HUDEP-2 (cell line): ENCODE data around the gene PMEL.

Source experiments
- DNase-seq, 76 experiments: peaks; one replicate each; lab custom pipeline; 2025; ENCODE audit not compliant: unreplicated experiment in 76 of 76; lab: John Stamatoyannopoulos, UW

Gene PMEL

DNA sequence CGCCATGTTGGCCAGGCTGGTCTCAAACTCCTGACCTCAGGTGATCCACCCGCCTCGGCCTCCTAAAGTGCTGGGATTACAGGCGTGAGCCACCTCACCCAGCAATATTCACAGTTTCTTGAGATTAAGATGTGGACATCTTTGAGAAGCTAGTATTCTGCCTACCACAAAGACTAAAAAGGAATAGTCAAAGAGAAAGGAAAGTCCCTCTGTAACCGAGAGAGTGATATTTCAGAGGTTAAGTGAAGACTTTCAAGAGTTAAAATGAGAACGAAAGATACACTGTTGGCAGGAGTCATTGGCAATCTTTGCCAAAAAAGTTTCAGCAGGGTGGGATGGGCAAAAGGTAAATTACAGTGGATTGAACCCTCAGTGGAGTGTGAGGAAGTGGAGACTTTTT lies 19.3 kb downstream of the PMEL start:
- no peak for DNase-seq

DNA sequence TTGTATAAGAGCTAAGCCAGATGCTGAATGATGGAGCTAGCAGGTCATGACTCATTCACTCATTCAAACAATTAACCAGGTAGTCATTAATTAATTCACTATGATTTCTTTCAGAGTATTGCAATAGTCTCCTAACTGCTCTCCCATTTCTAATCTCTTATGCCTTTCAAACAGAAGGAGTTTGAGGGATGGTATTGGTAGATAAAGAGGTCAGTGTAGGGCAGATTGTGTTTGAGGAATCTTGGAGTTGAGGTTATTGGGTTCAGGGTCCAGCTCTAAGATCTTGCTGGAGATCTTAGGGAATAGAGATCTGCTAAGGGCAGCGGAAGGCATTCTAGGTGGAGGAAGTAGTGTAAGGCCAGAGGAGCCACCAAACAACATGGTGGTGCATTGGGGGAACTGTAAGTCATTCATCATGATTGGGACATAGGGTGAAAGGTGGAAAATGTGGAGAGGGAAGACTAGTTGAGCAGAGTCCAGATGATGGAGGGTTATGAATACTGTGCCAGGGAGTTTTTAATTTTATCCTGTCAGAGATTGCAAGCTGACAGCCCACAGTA lies 23.2 kb downstream of the PMEL start:
- peak in 1 of 76 experiments; percentile 3 for DNase-seq

DNA sequence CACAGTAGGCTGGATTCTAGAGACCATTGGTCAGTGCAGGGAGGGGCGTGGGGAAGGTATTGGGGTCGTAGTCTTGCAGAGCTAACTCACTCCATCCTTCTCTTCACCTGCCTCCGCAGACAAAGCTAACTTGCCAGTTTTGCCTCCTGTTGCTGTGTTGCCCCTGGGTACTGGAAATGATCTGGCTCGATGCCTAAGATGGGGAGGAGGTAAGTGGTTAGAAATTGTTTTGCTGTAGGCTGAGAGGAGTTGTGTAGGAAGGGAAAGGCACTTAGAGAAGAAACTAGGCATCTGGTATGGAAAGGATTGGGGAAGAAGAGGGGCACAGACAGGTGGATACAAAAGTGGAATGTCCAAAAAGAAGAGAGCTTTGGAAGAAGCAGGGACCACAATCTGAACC lies 23.8 kb downstream of the PMEL start:
- DNase-seq, result no peak

DNA sequence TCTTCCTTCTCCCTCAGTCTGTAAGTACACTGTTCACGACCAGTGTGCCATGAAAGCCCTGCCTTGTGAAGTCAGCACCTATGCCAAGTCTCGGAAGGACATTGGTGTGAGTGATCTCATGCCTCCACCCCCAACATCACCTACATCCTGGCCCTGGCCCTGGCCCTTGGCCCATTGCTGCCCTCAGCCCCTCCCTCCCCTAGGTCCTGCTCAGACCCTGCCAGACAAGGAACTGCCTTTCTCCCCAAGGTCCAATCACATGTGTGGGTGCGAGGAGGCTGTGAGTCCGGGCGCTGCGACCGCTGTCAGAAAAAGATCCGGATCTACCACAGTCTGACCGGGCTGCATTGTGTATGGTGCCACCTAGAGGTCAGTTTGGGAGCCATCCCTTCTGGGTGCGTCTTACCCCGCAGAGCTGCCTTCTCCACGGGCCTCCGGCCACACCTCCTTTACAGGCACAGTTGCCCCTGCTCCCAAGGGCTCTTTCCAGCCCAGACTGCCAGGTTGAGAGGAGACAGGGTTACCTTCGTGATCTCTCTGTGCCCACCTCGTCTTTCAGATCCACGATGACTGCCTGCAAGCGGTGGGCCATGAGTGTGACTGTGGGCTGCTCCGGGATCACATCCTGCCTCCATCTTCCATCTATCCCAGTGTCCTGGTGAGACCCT lies 25.6 kb downstream of the PMEL start:
- DNase-seq, result peak in 71 of 76 experiments; percentile 20 to 90 (median 72)

DNA sequence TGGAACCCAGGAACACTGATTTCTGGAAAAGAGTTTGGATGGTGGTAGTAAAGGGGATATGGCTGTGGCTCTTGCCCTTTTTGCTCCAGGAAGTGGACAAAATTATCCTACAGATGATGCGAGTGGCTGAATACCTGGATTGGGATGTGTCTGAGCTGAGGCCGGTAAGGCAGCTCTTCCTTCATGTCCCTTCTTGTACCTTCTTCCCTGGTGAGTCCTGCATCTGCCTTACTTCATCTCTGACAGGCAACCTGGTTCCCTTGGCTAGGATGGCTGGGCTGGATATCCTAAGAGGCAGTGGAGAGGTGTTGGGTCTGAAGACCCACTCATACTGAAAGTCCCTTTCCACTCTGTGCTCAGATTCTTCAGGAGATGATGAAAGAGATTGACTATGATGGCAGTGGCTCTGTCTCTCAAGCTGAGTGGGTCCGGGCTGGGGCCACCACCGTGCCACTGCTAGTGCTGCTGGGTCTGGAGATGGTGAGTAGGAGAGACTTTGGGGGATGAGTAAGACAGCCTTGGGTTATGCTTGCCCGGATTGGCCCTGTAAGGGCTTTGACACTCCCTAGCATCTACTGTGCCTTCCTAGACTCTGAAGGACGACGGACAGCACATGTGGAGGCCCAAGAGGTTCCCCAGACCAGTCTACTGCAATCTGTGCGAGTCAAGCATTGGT lies 26.9 kb downstream of the PMEL start:
- no peak for DNase-seq

DNA sequence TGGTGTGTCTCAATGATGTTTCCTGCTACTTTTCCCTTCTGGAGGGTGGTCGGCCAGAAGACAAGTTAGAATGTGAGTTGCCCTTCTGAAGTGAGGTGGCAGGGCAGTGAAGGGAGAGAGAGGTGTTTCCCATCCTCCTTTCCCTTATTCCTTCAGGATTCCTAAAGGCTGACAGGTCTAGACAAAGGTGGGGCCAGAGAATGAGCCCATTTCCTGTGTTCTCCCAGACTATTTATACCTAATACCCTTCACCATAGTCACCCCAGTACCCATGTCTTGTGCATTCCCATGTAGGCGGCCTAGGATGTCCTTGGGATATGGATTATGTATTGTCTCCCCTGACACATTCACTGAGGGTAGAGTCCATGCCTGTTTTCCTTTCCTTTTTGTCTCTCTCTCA lies 27.9 kb downstream of the PMEL start:
- no peak for DNase-seq

DNA sequence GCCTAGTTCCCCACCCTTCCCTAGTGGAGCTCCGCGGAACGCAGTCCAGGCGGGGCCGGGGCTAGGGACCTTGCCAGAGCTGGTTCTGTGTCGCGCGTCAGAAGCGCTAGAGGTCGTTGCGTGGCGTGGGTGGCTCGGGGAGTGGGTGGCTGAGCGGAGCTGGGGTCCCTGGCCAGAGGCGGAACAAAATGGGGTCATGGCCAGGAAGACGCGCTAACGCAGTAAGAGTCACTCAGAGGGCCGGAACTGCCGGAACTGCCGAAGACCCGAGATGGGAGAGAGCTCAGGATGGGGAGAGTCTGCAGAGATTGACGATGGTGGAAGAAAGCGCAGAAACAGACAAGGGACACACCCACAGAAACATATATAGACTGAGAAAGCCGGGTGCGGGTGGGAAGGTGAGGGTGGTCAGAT lies 30.1 kb downstream of the PMEL start:
- no peak for DNase-seq

DNA sequence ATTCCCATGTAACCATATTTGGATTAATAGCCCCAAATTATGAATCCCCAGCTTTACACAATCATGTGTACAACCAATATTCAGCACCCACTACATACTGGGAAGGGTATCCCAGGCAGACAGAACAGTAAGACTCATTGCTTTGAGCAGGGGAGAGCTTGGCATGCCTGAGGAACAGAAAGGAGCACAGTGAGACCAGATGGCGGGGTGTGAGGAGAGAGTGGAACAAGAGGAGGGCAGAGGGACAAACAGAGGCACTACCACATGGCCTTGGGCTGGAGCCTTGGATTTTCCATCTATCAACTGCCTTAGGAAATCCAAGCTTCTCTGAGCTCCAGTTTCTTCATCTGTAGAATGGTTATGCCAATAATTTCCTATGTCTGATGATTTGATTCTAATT lies 31.1 kb downstream of the PMEL start:
- DNase-seq, result no peak

DNA sequence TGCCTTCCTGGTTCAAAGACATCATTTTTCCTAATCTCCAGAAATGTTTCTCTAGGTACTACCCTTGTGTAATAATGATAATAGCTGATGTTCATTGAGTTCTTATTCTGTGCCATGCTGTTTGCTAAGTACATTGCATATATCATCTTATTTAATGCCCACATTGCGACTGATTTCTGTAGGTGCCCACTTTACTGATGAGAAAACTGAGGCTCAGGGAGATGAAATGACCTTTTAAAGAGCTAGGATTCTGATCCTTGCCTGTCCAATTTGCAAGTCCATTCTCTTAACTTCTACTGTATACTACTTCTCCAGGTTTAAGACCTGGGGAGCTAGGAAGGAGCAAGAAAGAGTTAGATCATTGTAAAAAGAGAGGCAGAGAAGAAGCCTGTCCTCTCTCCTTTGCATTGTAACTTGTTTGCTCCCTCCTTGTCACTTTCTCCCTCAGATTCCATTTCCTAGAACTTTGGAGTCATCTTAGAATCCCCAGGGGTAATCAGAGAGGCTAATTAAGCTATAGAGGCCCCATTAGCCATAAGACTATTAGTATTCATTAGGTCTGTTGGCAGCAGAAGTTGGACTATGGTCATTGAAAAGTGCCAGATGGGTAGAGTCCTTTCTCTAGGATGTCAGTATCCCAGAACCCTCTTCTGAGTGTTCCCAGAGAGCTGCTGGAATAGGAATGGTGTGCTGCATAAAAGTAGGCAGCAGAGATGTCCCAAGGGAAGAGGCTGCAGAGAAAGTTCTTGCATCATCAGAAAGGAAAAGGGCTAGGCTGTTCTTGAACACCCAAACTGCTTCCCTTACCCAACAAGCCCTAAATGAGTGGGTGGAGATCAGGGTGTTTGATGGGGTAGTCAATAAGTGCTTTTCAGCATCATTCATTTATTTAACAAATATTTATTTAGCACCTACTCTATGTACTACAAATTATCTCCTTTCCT lies 31.8 kb downstream of the PMEL start:
- DNase-seq, result no peak

DNA sequence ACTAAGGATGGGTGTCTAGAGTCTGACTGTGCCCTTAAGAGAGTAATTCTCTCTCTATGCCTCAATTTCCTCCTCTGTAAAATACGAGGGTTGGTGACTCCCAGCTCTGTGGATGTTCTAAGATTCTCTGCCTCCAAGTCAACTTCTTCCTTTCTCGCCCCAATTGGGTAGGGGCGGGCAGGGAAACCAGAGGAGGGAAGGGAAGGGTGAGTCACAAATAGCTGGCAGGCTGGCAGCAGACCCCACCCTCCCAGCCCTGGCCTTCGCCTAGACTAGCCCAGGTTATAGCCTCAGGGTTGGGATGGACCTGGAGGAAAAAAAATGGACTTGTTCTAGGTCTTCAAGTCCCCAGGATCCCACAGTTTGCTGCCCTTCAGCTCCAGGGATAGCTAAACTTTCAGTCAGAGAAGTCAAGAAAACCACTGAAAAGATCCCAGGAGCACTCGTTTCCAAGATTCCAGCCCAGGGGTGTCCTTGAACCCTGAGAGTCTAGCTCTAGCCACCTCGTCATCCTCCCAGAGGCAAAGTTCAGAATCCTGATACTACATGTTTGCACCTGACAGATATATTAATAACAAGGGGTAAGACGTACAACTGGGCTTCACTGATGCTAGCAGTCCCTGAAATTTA lies 32.6 kb downstream of the PMEL start:
- peak in 10 of 76 experiments; percentile 6 to 50 (median 12) for DNase-seq

DNA sequence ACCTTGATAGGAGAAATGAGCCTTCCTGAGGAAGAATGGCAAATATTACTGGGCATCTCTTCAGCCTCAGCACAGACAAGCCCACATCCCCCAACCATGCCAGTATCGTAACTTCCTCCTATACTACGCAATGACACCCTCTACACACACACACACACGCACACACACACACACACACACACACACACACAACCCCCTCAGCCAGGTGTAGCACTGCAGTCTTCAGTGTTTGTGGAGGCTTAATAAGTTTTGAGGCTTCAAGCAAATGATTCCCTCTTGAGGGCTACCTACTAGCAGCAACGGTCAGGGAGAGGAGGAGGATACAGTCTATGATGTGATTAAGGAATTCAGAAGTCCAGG lies 33.3 kb downstream of the PMEL start:
- DNase-seq, result peak in 2 of 76 experiments; percentile 3 to 29

DNA sequence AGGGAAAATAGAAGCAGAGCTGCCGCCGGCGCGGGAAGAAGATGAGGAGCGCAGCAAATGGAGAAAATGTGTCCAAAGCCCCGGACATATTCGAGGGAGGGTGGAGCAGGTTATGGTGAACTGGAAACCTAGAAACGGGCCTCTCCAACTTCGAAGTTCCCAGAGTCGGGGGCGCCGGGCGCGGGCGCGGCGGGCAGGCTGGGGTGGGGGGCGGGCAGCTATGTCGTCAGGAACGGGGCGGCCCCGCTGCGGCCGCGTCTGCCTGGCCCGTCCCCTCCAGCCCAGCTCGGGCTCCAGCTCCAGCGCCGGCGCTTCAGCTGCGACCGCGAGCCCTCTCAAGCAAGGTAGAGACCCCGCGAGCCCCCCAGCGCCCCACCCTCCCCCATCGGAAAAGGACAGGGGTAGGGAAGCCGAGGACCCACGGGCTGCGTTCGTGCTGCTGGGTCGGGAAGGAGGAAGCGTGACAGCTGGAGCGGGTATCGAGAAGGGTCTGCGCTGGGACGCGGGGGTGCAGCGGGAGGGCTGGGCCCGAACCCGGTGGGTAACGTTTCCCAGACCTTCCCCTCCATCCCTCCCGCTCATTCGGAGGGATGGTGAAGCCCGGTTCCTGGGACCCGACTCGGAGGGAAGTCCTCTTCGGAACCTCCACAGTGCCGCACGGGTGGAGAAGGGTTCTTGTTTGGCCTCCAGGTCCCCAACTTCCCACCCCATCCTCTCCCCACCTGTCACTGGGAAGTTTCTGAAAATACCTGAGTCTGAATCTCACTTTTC lies 33.9 kb downstream of the PMEL start:
- DNase-seq, result peak in 12 of 76 experiments; percentile 5 to 43 (median 20)

DNA sequence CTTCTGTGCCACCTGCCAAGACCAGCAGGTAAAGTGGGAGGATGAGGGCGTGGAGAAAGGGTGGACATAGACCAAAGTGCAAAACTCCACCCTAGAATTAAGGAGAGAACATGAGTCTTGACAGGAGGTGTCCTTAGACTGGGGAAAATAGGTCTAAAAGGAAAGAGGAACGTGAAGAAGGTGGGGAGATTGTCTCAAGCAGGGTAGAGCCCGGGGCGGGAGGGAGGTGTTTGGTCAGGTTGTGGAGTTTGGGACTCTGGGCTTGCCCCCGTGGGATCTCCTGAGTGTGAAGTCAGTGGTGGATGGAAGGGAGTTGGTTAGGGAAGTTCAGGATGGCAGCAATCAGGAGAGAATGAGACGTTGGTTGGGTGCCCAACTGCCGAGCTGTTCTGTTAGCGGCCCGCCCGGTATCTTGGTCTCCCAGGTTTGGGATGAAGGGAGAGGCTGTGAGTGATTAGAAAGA lies 34.5 kb downstream of the PMEL start:
- DNase-seq, result peak in 7 of 76 experiments; percentile 3 to 43 (median 28)

DNA sequence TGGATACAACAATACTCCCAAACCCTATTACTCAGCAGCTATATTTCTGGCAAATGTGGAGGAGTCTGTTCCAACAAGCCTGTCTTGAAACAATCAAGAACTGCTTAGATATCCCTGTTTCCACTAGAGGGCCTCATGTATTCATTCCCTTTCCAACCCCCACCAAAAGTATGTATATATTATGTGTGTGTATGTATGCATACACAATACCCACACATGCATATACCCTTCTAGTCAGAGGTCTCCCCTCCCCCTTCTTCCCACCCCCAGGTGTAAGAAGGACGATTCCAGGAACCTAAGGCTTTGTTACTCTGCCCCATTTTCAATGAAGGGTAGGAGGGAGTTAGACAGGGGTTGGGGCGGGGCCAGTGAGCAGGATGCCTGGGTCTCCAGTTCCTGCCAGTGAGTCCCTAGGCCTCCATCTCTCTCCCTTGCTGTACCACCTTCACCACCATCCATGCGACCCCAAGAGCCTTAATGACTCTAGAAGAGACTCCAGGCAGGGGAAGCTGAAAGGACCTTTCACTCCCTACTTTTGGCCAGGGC lies 35.0 kb downstream of the PMEL start, which contains the start of gene DGKA:
DGKA (plus strand) TSS at position 392 of the 546 bp plus-strand sequence. CDS start 5,342 bp downstream, outside the sequence.
- DNase-seq, result peak in 52 of 76 experiments; percentile 4 to 71 (median 36)

DNA sequence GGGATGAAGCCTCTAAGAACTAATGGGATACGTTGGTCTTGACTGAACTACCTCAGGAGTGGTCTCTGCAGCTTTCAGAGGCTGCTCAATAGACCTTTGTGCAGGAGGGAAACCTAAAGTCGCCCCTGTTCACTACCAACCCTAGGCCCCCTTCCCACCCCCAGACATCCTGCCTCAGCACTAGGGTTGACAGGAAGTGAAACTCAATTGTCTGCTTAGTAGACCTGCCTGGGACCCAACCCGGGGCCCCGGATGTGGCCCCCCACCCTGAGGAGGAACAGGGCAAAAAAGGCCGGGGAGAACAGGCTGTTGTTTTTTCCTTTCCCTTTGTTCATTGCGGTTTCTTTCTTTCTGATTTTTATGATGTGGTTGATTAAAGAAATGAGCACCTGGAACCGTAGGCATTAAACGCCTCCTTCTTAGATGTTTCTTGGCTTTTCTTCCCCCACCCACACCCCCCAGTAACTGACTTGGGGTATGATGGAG lies 36.5 kb downstream of the PMEL start:
- no peak for DNase-seq

DNA sequence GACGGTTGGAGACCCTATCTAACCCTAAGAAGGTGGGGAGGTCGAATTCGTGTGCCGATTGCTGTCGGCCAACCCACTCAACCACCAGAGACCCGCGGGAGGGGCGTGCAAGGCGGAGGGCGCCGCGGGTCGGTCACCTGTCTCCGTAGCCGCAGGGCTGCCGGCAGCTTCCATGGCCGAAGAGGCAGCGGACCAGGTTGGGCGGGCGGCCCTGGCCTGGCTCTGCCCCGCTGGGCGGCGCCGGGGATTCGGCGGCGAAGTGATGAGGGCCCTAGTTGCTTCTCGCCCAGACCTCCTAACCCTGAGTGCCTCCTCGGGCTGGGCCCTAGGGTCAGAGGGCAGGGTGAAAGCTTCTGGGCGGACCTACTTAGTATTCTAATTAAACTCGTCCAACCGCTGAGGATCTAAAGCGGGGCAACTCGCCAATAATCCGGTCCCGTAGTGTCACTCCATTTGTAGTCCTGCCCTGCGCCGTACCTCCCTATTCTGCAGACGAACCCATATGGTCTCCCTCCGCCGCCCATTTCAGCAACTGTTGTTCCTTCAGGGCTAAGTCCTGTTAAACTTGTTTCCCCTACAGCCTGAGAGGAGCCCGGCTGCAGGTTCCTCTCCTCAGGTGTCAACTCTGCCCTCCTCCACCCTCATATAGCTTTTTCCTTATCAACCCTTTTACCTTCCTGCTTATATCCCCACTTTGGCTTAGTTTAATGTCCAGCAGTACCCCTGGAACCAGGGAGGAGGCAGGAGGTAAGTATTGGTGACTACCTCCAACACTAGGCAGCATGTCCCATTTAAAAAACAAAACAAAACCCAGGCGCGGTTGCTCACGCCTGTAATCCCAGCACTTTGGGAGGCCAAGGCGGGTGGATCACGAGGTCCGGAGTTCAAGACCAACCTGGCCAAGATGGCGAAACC lies 38.0 kb downstream of the PMEL start, which contains the start of gene PYM1:
PYM1 (minus strand) TSS at position 307 of the 915 bp plus-strand sequence; CDS start at position 174, 133 bp downstream.
- peak in 75 of 76 experiments; percentile 51 to 96 (median 89) for DNase-seq

DNA sequence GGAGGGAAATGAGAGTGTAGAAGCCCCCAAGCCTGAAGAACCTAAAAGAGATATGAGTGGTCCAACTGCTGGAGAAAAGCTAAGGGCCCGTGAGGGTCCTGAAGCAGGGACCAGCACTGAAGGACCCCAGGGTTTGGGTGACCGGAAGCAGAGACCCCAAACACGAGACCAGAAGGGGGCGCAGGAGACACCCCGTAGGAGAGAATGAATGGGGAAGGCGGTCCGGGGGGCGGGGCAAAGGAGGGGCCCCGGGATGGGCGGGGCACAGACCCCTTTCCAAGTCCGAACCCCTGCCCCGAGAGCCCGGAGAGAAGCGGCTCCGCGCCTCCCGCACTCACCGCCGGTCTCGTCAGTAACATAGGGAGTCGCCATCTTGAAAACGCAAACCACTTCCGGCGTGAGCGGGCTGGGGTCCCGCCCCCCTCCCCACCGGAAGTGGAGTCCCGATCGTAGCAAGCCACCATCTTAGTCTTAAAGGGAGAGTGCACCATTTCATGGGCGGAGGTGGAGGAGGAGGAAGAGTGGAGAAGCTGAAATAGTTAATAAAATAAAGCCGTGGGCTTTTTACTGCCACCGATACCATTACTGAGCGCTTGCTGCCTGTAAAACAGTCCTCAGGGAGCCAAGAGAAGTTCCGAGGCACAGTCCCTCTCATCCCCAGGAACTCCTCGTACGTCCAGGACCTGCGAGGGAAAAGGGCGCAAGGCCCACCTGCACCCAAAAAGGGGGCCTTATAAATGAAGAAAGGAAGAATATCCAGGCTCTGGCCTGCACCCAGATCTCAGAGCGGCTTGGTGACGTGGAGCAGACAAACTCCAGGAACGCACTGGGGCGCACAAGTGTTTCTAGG lies 38.9 kb downstream of the PMEL start:
- peak in 73 of 76 experiments; percentile 44 to 90 (median 81) for DNase-seq
